COLO668 (cell line): ENCODE results near the gene SLC4A2.
"Not testable (repeated sequence)": the region's sequence is repeated elsewhere in the genome, so short reads cannot be mapped to it uniquely, and the experiment has no call there.

Source experiments
- DNase-seq: peaks from one replicate; lab custom pipeline; 2025; ENCODE audit not compliant: unreplicated experiment; lab: John Stamatoyannopoulos, UW

The SLC4A2 gene

DNA sequence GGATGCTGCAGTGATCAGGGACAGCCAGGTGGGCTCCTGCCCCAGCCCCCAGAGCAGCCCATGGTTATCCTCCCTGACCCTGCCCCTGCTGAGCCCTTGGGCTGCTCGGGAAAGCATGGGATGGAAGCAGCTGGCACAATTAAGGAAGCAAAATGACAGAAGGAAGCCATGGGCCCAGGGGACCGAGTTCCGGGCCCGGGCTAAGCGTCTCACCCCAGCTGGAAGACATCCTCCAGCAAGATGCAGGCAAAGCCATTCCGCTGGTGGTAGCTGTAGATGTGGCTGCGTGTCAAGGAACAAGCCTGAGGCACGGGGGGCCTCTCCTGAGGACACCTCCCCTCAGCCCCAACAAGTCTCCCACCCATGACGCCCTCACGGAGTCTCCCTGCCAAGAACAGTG is 36.2 kb upstream of the SLC4A2 start:
- DNase-seq = no peak

DNA sequence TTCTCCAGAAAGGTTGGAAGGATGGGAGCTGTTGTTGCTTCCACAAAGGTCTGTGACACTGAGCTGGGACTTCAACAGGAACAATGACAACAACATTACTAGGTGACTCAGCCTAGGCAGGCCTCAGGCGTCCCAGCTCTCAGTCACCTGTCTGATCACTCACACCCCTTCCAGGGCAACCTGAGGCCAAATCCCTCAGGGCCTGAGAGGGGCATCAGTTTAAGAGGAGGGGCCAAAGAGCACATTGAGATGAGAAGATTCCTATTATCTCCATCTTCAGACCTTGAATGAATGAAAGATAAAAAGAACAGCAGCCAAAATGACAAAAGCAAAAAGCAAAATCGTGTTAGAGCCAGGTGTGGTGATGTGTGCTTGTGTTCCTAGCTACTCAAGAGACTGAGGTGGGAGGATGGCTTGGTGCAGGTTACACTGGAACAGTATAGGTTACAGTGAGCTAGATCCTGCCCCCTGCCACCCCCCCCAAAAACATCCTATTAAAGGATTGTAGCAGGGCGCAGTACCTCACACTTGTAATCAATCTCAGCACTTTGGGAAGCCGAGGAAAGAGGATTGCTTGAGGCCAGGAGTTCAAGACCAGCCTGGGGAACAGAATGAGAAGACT is 34.8 kb upstream of the SLC4A2 start, which contains the start of gene ATG9B:
TSS of gene ATG9B (minus strand) at position 60 of the 622 bp plus-strand sequence. CDS start 71 bp downstream, outside the sequence.
- peak; percentile 32 for DNase-seq

DNA sequence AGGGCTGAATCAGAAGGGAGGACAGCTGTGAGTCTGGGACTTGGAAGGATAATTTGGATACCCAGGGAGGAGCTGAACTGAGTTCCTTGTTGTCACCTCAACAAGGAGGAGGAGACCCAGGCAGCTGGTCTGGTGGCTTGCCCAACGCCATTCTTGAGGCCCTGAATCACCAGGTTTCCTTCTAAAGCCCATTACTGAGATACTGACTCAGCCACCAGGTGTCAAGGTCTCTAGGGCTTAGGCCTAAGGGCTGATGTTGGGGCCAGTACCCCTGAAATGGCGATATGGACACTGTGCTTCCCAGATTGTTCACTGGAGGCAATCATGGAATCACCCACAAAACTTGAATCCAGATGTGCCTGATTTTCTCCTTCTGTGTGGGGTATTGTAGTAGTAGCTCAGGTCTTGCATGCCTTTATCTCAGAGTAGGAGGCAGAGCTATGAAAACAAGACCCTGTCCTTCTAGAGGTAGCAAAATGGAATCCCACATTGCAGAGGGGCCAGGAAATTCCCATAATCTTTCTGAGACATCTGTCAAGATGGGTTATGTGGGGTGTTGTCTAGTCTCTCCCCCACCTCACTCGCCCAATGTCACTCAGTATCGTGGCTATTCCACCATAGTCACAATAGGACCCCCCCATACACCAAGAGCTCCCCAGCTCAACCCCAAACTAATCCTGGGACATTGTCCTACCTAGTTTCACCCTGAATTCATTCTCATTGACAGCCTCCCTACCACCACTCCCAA is 33.3 kb upstream of the SLC4A2 start:
- no peak for DNase-seq

DNA sequence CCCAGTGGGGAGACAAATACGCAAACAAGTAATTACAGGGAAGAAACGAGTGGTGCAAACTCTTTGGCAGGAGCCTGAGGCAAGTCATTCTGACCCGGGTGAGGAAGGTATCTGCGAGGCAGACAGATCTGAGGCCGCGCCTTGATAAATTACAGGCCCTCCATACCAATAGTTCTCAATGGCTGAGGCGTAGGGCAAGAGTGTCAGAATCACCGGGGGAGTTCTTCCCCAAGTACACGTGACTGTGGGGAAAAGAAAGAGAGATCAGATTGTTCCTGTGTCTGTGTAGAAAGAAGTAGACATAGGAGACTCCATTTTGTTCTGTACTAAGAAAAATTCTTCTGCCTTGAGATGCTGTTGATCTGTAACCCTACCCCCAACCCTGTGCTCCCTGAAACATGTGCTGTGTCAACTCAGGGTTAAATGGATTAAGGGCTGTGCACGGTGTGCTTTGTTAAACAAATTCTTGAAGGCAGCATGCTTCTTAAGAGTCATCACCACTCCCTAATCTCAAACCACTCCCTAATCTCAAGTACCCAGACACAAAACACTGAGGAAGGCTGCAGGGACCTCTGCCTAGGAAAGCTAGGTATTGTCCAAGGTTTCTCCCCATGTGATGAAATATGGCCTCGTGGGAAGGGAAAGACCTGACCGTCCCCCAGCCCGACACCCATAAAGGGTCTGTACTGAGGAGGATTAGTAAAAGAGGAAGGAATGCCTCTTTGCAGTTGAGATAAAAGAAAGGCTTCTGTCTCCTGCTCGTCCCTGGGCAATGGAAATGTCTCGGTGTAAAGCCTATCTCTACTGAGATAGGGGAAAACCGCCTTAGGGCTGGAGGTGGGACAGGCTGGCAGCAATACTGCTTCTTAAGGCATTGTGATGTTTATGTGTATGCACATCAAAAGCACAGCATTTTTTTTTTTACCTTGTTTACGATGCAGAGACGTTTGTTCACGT is 32.3 kb upstream of the SLC4A2 start:
- not testable (repeated sequence) for DNase-seq

DNA sequence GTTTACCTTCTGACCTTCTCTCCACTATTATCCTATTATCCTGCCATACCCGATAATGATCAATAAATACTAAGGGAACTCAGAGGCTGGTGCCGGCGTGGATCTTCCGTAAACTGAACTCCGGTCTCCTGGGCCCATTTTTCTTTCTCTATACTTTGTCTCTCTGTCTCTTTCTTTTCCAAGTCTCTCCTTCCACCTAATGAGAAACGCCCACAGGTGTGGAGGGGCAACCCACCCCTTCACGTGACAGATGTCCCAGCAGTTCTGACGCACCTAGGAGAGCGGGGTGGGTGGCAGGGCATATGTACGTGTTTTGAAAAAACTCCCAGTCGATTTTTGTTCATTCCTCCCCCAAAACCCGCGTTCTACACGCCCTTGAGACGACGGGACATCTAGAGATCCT is 31.7 kb upstream of the SLC4A2 start:
- not testable (repeated sequence) for DNase-seq

DNA sequence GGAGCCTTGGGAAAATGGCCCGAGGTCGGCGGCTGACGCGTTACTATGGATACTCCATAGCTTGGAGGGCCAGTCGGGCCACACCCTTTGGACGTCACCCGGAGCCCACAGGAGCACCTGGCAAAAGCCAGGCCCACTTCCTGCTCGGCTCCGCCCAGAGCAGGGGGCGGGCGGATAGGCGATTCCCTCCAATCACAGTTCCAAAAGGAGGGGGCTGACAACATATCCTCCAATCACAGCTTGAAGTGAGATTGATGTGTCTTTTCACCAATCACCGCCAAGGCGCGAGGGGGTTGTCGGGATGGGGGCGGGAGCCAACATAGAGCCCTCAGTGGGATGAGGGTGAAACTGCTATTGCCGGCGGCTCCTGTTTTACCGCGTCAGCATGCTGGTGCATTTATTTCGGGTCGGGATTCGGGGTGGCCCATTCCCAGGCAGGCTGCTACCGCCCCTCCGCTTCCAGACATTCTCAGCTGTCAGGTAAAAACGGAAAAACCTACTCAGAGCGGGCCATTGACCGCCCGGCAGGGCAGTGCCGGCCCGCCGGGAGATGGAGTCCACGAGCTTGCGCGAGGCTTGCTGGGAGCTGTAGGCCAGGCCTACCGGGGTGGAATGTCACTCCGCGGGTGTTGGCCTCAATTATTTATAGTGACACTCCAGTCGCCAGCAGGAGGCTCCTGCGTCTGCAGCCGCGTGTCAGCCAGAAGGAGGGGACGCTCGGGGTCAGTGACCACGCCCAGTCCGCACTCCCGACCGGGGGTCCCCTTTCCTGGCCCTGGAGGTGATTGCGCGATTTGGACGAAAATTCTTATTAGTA is 31.1 kb upstream of the SLC4A2 start, which contains the start of gene ABCB8:
TSS of gene ABCB8 (plus strand) at position 320 of the 817 bp plus-strand sequence. CDS start at position 386, 66 bp downstream.
- DNase-seq = peak; percentile 98

DNA sequence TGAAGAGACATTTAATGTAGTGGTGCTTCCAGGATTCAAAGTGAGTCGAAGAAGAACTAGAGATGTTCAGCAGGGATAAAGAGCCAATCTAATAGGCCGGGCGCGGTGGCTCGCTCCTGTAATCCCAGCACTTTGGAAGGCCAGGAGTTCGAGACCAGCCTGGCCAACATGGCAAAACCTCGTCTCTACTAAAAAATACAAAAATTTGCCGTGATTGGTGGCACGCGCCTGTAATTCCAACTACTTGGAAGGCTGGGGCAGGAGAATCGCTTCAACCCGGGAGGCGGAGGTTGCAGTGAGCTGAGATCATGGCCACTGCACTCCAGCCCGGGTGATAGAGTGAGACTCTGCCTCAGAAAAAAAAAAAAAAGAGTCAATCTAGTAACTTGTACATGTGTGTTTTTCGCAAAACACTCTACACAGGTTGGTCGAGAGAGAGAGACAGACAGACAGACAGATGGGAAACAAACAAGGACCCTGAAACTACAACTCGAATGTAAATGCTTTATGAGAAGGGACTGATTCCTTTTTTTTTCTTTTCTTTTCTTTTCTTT is 30.4 kb upstream of the SLC4A2 start:
- no peak for DNase-seq

DNA sequence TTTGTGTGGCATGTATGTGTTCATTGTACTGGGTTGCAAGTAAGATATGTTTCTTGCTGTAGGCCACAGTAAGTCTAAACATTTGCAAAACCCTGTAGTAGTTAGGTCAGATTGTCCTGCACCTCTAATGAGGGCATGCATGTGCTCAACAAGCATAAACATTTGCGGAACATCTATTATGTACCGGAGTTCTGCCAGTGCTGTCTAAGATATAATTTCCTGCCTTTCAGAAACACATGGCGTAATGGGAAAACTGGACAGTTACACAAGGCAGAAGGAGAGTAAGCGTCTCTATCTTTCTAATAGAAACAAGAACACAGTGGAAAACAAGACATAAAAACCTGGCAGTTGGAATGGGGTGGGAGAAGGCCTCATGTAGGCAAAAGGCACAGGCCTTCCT is 28.4 kb upstream of the SLC4A2 start:
- no peak for DNase-seq

DNA sequence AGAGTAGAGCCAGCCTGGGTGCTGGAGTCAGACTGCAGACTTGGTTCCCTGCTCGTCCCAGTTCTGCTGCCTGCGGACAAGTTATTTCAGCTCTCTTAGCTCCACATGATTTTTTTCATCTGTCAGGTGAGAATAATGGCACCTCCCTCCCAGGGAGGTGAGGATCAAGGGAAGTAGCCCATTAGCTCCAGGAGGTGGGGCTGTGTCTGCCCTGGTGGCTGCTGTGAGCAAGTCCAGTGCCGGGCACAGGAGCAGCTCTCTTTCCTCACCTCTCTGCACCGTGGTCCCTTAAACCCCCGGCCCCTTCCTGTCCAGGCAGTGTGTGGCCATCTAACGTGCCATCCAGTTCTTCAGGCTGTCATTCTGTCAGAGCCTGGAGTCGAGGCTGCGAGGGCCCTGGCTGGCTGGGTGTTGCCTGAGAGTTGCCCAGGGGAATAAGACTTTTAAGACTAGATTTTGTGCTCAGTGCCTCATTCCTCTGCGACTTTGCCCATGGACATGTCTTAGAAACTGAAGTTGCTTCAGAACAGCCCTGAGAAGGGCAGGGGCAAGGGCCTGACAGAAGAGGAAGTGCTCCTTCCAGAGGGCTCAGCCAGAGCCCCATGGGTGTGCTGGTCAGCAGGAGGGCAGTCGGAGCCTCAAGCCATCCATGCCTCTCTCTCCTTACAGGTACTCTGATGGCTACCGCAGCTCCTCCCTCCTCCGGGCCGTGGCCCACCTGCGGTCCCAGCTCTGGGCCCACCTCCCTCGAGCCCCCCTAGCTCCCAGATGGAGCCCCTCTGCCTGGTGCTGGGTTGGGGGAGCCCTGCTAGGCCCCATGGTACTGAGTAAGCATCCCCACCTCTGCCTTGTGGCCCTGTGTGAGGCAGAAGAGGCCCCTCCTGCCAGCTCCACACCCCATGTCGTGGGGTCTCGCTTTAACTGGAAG is 26.2 kb upstream of the SLC4A2 start:
- no peak for DNase-seq

DNA sequence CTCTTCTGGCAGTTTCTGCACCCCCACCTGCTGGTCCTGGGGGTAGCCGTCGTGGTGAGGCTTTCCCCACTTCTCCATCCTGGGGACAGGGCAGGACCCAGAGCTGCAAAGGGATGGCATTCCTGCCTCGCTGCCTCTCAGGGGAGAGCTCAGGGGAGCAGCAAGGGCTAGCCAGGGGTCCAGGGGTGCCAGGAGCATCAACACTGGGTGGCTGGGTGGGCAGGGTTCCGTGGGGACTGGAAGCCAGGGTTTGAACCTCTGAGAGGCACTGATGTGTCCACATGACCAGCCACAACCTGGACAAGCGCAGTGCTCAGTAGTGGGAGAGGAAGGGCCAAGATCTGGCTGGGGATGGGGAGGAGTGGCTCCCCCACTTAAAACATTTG is 25.5 kb upstream of the SLC4A2 start:
- no peak for DNase-seq

DNA sequence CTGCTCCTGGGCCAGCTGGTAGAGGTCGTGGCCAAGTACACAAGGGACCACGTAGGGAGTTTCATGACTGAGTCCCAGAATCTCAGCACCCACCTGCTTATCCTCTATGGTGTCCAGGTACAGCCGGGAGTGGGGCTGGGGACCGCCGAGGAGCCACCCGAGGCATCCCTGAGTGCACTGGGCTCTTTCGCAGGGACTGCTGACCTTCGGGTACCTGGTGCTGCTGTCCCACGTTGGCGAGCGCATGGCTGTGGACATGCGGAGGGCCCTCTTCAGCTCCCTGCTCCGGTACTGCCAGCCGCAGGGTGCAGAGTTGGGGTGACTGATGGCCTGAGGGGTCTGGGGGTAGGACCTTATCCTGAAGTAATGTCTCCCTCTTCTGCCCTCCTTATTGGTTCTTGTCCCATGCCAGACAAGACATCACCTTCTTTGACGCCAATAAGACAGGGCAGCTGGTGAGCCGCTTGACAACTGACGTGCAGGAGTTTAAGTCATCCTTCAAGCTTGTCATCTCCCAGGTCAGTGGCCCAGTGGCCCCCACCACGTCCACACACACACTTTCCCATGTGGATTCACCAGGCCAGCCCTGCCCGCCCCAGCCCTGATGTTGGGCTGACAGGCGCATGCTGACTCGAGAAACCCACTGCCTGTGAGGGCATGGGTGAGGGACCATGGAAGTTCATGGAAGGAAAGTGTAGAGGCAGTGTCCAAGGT is 24.9 kb upstream of the SLC4A2 start:
- no peak for DNase-seq

DNA sequence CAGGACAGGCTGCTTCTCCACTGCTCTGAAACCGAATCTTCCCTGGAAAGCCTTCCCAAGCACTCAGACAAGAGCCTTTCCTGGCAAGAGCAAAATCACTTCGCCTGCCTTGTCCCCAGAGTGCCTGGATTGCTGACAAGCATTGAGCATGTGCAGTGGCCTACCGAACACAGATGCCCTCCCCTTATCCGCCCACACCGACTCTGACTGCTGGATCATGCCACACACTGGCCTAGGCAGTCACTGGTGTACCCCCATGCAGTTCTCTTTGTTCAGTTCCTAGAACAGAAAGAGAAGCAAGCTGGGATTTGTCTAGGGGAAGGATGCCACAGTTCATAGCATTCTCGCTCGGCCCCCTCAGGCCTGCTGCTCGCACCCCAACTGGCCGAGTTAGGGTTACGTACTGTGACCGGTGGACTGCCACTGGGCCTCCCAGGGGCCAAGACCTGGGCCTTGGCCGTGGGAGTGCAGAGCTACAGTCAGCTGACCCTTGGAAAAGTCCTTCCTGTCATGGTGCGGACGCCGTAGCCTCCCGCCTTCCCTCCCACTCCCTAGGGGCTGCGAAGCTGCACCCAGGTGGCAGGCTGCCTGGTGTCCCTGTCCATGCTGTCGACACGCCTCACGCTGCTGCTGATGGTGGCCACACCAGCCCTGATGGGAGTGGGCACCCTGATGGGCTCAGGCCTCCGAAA is 24.2 kb upstream of the SLC4A2 start:
- no peak for DNase-seq

DNA sequence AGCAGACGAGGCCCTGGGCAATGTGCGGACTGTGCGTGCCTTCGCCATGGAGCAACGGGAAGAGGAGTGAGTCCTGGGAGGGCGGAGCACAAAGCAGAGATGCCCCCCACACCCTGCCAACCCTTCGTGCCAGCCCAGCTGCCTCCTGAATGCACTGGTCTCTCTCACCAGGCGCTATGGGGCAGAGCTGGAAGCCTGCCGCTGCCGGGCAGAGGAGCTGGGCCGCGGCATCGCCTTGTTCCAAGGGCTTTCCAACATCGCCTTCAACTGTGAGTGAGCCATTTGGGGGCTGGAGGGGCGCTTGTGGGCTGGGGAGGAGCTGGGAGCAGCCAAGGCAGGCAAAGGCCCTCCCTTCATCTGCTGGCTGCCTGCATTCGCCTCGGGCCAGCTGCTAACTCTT is 23.5 kb upstream of the SLC4A2 start:
- DNase-seq = no peak

DNA sequence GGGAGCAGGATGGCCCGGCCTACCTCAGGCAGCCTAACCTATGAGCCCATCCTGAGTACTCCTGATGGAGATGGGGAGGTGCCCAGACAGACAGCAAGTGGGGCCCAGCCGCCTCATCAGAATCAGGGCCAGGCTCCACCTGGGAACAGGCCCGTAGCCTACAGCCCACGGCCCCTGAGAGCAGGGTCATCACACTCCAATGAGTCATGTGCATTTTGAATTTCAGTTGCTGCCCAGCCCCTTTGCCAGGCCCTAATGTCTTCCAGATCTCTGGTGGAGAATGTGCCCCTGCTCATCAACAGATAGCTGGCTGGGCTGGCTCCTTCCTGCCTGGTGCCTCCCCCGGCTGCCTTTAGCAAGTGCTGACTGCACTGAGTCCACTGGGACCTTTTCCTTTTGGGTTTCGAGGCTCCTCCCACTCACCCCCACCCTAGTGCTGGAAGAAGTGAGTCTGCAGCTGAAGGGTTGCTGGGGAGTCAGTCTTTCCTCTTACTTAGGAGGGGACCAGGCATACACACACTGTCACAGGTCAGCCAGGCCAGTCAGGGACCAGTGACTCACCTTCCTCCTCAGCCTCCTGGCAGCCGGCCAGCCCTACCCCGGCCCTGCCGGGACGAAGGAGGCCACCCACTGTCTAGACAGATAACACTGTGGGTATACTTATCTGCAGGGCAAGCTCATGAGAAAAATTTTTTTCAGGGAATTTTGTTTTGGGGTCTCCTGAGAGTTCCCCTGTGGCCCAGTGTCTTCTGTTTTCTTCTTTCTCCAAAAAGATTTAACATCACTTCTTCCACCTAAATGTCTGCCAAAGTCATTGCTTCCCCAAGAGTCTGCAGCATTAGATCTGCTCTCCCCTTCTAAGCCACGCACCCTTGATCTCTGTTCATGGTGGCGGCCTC is 20.2 kb upstream of the SLC4A2 start:
- peak; percentile 77 for DNase-seq

DNA sequence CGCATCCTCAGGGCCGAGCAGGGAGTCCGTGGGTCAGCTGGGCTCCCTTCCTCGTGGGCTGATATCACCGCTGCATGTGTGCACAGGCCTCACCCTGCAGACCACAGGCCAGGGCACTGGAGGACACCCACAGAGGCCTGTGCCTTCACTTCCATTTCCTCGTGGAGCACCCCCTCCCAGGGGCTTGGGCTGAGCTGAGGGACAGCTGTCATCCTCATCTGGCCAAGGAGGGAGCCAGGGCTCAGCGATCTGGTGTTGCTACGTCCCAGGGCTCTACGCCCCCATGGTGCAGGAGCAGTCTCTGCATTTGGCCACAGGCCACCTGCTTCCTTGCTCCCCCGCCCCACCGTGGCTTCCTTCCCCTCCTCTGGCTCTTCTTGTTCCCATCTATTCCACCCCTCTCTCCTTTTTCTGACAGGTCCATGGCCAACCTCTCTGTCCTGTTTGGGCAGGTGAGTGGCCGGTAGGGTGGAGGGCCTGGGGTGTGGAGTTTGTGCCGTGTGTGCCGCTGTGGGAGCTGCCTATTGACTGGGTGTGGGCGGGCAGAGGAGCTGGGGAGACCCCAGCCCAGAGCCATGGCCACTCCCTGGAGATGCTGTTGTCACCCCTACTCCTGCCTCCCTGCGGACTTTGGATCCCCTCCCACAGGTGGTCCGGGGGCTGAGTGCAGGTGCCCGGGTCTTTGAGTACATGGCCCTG is 19.4 kb upstream of the SLC4A2 start:
- no peak for DNase-seq

DNA sequence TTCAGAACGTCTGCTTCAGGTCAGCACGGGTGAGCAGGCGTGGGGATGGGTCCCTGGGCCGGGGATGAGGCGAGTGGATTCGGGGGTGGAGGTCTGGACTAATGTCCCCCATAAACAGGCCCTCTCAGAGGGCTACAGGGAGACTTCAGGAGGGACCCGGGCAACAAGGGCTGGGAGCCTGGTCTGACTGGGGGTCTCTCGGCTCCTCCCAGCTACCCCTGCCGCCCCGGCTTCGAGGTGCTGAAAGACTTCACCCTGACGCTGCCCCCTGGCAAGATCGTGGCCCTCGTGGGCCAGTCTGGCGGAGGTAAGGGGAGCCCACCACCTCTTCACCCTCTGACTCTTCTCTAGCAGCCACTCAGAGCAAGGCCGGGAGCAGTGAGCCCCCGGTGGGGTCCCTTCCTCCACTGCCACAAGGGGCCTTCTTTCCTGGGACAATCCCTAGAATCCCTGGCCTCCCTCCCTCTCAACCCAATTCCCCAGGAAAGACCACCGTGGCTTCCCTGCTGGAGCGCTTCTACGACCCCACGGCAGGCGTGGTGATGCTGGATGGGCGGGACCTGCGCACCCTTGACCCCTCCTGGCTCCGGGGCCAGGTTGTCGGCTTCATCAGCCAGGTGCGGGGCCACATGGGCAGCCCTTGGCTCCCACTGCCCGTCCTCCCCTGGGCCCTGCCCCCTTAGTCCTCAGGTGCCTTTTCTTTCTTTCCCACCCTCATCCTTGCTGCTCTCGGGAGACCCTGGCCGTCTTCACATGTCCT is 18.6 kb upstream of the SLC4A2 start:
- no peak for DNase-seq
